Ramos (cell line): ENCODE measurements around the gene NHERF1.

Experiments
- in situ Hi-C: fragments of 300-500 bp; cut with MboI; formaldehyde crosslinking; loops from one replicate; pipeline ENCODE4 v1.14.3; 2022; ENCODE audit warnings: low sequenced_read_pairs; ENCODE audit not compliant: unreplicated experiment

Gene NHERF1

DNA sequence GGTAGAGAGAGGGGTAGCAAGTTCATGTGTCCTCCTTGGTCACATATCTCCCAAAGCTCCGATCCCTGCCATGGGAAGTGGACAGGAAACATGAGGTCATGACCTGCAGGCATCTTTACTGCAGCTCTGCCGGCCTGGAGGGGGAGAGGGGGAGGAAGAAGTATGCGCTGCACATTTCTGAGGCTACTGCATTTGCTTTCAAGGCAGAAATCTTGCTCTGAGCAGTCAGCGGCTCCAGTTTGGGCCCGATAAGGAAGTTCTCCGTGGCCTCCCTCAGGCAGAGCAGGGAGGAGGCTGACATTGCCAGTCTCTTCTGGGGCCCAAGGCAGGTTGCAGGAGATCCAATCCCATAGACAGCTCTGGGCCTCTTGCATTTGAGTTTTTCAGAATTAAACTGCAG, 1.5 kb upstream of the NHERF1 start:
- in situ Hi-C loops = no loop called here

DNA sequence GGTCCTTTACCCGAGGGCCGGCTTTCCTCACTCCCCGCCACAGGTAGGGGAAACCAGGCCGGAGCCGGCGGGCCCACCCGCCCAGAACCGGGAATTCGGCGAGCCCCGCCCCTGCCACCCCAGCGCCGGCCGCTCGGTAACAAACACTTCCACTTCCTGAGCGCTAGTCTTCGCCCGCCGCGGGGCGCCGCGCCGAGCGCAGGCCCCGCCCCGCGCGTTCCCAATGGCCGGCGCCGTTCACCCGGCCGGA, 224 bp upstream of the NHERF1 start:
- in situ Hi-C loops = no loop called here

DNA sequence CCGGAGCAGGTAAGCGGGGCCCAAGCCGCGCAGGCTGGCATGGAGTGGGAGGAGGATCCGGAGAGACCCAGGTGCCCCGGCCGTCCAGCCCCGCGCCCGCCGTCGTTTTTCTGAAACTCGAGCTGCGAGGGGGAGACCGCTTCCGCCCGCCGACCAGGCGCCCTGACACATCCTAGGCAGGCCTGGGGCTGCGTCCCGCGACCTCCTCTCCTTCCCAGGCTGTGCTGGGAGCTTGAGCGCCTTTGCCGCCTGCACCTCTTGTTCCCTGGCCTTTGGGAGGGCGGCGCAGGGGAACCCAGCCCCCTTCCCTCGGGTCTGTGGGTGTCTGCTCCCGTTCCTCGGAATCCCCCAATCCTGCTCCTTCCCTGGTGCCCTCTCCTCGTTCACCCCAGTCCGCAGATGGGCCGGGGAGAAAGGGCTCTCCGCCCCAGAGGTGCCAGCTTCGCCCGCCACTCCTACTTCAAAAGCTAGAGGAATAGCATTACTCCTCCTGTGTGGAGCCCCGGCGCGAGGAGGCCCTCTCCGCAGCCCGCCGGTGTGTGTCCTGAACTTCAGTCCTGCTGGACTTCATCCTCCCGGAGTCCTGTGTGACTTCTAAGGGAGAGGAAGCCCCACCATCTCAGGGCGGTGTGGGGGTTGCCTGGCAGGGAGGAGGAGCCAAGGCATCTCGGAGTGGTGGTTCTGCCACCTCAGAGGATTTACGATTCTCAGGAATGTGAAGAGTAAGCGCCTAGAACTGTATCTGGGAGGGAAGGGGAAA, 1.0 kb downstream of the NHERF1 start:
- in situ Hi-C loops = no loop called here

DNA sequence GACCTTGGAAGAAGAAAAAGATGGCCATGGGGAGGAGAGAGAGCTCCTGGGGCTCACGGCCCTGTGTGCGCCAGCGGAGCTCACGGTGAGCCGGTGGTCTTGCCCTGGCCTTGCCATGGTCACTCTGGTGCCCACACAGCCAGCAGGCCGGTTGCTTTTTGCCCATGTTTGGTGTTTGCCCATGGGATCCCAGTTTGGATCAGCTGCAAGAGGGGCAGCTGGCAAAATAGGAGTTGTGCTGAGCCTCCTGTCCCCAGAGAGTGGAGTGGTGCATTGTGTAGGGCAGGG, 1.6 kb downstream of the NHERF1 start:
- in situ Hi-C loops = no loop called here

DNA sequence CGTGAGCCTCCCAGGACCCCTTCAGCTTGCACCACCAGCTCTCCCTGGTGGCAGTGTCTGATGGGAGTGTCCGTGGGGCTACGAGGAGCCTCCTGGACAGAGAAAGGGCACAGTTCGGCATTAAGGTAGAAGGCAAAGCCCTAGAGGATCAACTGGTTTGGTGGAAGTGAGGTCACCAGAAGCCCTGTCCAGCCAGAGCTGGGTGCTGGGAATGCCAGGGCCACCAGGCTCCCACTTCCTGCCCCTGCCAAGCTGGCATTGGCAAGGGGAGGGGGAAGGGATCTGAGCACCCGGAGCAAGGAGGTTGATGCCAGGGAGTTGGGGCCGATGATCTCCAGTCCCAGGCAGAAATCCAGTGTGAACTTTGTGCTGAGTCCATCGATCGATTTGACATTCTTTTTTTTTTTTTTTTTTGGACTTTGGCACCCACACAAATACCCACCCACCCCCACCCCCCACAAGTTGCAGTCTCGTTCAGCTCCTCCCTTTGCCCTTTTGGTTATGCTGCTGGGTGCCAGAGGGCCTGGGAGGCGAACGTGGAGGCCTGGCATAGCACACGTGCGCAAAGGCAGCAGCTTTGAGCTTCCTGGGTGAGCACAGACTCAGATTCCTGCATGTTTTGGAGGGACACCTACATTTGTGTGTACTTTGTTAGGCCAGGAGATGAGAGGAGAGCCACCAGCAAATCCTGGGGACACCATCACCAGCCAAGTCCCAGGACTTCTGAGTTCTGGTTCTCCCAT, 2.1 kb downstream of the NHERF1 start:
- in situ Hi-C loops = no loop called here

DNA sequence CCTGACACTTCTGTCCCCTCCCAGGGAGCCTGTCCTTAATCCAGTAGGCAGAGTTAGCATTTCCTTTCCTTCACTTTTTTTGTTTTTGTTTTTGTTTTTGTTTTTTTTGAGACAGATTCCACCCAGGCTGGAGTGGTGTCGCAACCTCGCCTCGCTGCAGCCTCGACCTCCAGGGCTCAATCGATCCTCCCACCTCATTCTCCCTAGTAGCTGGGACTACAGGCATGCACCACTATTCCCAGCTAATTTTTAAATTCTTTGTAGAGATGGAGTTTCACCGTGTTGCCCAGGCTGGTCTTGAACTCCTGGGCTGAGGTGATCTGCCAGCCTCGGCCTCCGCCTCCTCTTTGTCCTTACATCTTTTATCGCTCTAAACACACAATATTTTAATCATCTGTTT, 4.0 kb downstream of the NHERF1 start:
- in situ Hi-C loops = no loop called here

DNA sequence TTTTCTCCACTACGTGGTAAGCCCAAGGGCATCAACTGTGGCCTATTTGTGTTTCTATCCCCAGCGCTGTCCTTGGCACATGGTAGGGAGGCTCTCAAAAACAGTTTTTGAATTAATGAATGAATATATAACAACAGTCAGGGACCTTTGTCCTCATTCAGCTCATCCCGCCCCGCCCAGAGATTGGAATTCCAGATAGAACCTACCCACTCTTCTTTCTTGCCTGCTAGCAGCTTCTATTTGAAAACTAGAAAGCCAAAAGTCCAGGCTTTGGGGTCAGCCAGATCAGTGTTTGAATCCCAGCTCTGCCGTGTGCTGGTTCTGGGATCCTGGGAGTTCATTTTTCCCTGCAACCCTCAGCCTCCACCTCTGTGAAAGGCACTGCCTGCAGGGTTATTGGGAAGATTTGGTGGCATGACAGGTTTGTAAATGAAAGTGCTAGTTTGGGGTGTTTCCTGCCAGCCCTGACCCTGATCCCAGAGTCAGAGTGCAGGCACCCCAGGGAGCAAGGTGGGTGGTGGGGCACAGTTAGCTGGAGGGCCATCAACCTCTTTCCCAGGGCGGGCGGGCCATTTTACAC, 4.5 kb downstream of the NHERF1 start:
- in situ Hi-C loops = no loop called here

DNA sequence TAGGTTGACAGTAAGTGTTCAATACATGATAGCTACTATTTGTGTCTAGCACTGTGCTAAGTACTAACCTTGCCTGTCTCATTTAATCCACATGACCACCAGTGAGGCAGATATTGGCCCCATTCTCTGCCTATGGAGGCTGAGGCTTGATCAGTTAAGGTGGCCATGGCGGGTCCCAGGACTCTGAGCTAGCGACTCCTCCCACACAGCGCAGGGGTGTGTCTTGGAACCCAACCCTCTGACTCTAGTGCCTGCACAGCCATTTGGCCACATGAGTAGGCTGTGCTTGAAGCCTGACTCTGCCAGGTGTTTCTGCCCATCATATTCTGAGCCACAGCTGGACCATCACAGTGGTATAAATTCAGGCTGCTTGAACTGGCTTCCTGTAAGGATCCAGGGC, 6.4 kb downstream of the NHERF1 start:
- in situ Hi-C loops = no loop called here

DNA sequence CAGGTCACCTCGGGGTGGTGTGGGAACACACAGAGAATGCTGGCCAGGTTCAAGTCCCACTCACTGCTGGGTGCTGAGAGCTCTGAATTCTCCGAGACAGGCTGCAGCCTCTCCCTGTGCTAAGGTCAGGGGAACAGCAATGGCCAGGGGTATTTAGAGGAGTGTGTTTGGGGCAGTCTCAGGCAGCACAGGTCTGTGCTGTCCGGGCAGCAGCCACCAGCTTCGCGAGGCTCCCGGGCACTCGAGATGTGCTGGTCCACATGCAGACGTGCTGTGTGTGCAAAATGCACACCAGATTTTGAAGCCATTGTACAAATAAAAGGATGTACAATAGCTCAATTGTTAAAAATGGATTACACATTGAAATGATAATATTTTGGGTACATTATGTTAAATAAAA, 7.1 kb downstream of the NHERF1 start:
- in situ Hi-C loops = no loop called here

DNA sequence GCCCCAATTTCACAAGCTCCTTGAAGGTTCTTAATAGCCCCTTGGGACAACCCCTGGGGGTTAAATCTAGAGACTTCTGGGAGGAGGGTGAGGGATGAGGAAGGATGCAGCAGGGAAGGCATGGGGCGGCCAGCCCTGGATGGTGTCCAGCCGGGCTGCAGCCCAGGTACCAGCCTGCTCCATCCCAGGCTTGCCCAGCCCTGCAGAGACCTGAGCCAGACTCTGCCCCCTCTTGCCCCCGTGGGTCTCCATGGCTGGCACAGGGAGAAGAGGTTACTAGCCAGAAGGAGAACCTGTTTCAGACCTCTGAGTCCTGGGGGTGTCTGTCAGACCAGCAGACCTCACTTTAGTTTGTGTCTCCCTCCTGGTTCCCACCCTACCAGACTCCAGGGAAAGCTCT, 8.5 kb downstream of the NHERF1 start:
- in situ Hi-C loops = no loop called here

DNA sequence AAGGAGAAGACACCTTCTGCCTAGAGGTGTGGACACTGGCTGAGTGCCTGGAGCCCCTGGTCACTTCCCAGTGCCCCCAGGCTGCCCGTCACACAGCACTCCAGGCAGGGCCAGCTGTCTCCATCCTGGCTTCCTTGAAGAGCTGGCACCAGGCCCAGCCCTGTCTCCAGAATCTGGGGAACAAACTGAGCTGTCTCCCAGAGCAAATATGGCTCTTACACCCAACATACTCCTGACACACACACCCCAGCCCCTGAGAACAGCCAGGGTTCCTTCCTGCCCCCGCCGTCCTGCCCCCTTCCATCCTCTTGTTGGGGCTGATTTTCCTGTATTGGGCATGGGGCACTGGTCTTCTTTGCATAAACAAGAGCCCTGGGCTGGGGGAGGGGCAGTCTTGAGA, 9.1 kb downstream of the NHERF1 start:
- in situ Hi-C loops = no loop called here

DNA sequence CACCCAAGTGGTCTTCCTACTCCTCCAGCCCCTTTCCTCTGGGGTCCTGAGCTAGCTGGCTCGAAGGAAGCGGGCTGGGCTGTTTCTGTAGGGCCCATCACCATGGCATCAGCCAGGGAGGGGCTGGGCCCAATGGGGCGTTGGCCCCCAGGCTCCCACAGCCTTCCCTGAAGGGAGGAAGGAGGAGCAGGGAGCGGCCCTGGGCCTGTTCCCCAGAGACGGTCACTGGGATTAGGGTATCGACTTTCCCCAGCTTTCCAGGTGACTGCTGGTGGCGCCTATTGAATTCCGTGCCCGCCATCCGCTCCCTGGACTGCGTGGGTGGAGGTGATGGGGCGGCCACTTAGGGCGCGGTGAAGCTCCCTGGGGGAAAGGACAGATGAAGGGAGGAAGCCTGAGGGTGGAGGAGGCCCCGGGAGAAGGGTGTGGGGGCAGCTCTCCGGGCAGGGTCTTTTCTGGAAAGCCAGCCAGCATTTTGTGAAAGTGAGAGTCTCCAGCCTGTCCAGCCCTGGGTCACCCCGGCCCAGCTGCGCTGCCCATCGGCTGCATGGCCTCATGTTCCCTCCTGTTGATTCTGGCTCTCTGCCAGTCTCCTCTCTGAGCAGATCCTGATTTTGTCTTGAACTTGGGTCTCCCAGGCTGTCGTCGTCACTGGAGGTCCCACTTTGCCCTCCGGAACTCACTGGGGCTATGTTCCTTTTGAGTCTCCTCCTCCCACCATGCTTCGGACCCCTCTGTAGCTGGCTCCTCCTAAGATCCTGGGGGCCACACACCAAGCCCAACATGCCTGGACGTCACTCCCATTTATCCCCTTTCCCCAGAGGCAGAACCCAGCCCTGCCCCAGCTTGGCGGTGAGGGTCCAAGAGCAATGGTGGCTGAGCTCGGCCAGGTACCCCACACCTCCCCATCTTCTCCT, 9.8 kb downstream of the NHERF1 start:
- in situ Hi-C loops = no loop called here

DNA sequence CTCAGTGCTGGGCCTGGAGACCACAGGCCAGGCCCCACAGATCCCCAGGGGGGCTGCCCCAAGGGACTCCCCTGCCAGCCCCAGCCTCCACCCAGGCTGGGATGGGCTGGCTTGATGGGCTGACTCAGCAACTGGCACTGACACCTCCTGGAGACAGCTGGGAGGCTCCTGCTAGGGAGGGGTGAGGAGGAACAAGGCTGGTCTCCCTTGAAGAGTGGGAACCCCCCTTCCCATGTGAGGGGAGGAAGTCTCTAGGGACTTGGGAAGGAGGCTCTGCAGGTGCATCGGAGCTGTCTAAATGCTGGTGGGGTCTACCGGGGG, 10.4 kb downstream of the NHERF1 start:
- in situ Hi-C loops = no loop called here

DNA sequence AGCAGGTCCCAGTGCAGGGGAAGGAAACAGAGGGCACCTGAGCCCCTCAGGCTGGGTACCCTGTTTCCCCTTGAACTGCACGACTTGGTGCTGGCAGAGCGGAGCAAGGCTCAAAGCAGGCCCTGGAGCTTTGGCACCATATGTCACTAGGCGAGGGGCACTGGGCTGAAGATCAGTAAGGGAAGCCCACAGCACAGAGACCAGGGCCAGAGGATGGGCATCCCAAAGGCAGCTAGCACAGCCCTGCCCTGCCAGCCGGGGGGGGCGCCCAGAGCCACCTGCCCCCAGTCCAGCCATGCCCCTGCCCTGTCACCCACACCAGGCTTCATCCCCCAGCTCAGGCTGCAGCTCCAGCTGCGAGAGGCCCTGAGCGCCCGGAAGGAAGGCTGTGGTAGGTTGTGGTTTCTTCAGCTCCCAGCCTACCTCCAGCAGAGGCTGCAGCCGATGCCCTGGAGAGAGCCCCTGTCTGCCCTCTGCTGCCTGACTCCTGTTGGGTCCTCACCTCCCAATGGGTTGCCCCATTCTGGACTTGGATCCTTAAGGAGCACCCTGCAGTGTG, 10.9 kb downstream of the NHERF1 start:
- in situ Hi-C loops = no loop called here

DNA sequence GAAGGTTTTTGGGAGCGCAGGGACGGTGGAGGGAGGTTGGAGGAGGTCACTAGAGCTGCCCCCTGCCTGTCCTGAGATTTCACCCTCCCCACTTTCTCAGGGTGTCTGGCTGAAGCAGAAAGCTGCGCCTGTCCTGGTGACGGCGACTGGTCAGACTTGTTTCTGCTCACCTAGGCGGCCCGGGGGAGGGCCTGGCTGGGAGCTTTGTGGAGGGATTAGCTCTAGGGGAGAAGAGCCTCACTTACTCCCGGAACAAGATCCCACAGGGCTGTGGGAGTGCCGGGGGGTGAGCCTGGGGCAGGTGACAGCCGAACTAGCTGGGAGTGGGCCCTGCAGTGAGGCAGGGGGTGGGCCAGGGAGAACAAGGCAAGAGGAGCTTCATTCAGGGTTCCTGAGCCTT, 11.5 kb downstream of the NHERF1 start:
- in situ Hi-C loops = no loop called here

DNA sequence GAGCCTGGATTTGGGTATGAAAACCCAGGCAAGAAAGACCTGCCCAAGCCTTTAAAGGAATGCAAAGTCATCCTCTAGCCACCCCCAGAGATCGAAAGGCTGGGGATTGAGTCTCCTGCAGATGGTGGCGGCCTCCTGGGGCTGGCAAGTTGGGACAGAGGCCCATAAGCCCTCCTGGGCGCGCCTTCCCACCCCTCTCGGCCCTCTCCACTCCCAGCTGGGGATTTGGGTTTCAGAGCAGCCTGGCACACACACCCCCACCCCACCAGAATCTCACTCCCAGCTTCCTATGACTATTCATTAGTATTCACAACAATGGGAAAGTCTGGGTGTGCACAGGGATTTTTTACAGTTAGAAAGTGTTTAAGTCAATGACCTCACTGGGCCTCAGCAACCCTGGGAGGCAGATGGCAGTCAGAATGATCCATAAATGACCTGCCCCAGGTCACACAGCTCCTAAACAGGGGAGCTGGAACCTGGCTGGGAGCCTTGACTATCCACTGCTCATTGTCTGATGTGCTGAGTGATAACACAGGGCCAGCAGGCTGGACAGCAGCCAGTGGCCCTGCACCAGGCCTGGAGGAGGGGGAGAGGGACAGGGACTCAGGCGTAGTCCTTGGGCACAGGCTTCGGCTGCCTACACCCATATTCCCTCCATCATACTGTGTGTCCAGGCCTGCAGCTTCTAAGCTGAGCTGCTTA, 12.1 kb downstream of the NHERF1 start:
- in situ Hi-C loops = no loop called here

DNA sequence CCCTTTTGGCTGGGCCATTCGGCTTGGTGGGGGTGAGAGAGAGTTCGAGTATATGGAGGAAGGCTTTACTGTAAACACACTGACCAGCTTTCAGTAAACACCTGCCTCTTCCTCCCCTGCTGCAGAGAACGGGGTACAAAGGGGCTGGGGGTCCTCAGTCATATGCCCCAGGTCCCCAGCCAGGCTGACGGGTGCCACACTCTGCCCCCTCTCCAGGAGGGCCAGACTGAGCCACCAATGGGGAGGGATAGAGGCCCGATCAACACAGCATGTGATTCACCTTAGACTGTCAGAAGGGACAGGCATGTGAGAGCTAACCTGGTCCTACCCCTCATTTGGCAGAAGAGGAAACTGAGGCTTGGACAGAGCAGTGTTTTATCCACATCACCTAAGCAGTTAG, 13.0 kb downstream of the NHERF1 start:
- in situ Hi-C loops = no loop called here

DNA sequence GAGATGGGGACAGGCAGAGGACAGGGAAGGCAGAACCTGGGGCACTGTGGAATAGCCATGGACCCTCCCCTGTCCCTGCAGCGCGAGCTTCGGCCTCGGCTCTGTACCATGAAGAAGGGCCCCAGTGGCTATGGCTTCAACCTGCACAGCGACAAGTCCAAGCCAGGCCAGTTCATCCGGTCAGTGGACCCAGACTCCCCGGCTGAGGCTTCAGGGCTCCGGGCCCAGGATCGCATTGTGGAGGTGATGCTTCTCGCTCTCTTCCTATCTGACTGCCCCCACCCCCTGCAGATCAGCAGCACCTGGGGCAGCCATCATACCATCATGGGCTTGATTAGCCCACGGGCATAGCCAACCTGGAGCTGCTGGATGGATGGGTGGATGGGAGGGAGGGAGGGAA, 13.5 kb downstream of the NHERF1 start:
- in situ Hi-C loops = no loop called here

DNA sequence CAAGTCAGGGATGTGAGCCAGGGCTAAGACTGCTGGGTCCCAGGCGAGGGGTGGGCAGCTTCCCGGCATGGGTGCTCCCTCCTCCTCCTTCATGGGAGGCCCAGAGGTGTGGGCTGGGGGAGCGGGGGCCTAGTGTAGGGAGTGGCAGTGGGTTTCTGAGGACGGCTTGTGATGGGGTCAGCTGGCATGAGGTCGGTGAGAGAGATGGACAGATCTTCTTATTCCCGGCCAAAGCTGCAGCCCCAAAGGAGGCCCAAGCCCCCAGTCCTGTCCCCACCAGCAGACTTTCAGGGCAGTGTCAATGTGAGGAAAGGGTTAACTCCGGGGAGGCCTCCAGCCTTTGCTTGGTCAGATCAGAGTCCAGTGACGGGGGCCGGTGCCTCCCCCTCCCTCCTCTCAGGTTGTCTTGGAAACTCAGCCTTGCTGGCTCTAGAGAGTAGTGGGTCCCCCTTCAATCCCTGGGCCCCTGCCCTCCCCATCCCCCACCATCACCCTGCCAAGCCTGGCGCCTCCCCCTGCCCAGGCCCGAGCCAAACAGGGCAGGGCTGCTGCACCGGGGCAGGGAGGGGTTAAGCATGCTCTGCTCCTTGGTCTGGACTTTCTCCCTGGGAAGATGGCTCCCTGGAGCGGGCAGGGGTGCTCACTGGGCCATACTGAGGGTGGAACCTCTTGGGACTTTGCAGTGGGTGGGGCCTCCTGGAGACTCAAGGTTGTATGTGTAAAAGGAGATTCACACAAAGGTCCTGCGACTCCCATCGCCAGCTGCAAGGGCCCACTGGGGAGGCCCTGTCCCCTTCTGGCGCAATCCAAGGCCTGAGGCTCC, 15.3 kb downstream of the NHERF1 start:
- in situ Hi-C loops = no loop called here
